EH (cell line): ENCODE data around the gene NOL9.

Experiments used
- DNase-seq: peaks from one replicate; pipeline ENCODE4 v3.0.0-alpha.2; 2015; ENCODE audit warnings: low read depth

The NOL9 gene

GRCh38 chr1:6590046-6590445 is 35.7 kb upstream of the NOL9 start:
- DNase-seq = no peak

- no peak for DNase-seq
These were observed 34.7 kb upstream of the NOL9 start for GRCh38 chr1:6588893-6589520.

- no peak for DNase-seq
These were observed 34.0 kb upstream of the NOL9 start for GRCh38 chr1:6588128-6588892.

GRCh38 chr1:6587261-6588005 is 33.1 kb upstream of the NOL9 start:
- no peak for DNase-seq

GRCh38 chr1:6586404-6586816 is 32.1 kb upstream of the NOL9 start:
- no peak for DNase-seq

- no peak for DNase-seq
These were observed 31.5 kb upstream of the NOL9 start for GRCh38 chr1:6585841-6586240.

- DNase-seq = no peak
These were observed 30.9 kb upstream of the NOL9 start for GRCh38 chr1:6585081-6585722.

- DNase-seq = no peak
These were observed 30.1 kb upstream of the NOL9 start for GRCh38 chr1:6584126-6585080.

GRCh38 chr1:6582370-6582769 is 28.1 kb upstream of the NOL9 start:
- no peak for DNase-seq

GRCh38 chr1:6581561-6582305 is 27.4 kb upstream of the NOL9 start:
- DNase-seq = no peak

GRCh38 chr1:6580593-6581409 is 26.5 kb upstream of the NOL9 start:
- peak; percentile 26 for DNase-seq

GRCh38 chr1:6580119-6580592 is 25.8 kb upstream of the NOL9 start:
- no peak for DNase-seq

GRCh38 chr1:6579374-6580118 is 25.2 kb upstream of the NOL9 start, which contains the start of gene ZBTB48:
Gene ZBTB48, plus strand, starts transcription at chr1:6579994. Its CDS starts 616 bp downstream, at chr1:6580610.
- peak; percentile 97 for DNase-seq

- DNase-seq = no peak
These were observed 24.5 kb upstream of the NOL9 start for GRCh38 chr1:6578624-6579373.

- DNase-seq = no peak
These were observed 23.7 kb upstream of the NOL9 start for GRCh38 chr1:6577831-6578525.

GRCh38 chr1:6574818-6575217 is 20.5 kb upstream of the NOL9 start:
- DNase-seq = no peak

- DNase-seq = no peak
These were observed 19.8 kb upstream of the NOL9 start for GRCh38 chr1:6574025-6574620.
